Measurements from ENCODE around the gene ZBTB7C.

ZBTB7C gene

DNA sequence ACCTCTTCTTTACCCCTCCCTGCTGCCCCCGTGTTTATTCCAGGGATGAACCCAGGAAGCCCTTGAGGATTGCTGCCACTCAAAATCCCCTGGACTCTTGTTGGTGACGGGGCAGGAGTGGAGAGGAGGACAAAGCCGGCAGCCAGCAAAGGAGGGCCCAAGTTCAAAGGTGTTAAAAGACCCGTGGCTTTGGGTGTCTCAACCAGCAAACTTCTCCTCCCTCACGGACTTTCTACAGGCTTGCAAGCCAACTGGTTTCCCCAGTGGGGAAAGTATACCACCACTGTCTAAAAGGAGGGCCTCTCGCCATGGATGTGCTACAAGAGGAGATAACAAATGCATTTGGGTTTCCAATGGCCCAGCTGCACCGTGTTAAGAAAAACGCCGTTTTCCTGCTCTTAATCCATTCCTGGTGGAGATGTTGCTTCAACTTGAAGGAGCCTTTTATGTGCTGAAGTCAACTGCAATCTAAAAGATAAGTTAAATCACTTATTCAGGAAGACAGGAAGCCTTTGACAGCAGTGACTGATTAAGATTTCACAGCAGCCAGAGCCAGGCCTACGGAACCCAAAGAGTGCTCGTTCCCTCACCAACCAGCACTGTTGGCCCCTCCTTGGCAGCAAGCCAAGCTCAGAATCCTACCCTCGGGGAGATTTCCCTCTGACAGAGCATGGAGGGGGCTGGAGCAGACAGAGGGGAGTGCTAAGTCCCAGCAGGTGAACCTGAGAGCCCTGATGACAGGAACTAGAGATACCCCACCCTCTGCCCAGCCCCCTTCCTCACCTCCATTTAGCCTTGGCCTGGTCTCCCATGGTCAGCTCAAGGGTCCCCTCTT is 57.8 kb downstream of the ZBTB7C start:
- Histone ChIP-seq H3K4me1 (no peaks in the 10 kb centered on the region), H3K27ac (no peak overlapping the region), H3K79me2 (no peaks in the 10 kb centered on the region), H3K36me3 (ENCODE audit: control insufficient read depth, insufficient read depth, low read length) (no peaks in the 10 kb centered on the region), H3K9ac (no peak overlapping the region), H3K4me2 (ENCODE audit: low read length) (no peak overlapping the region), H3K27me3 (ENCODE audit: control insufficient read depth, insufficient read depth, low read length) (no peaks in the 10 kb centered on the region), H3K4me3 (ENCODE audit: low read depth, low read length) (no peak overlapping the region), H2AFZ (no peak overlapping the region), H3K9me3 (ENCODE audit: control insufficient read depth, low read length) (no peaks in the 10 kb centered on the region)
- TF ChIP-seq, protein P1, sequence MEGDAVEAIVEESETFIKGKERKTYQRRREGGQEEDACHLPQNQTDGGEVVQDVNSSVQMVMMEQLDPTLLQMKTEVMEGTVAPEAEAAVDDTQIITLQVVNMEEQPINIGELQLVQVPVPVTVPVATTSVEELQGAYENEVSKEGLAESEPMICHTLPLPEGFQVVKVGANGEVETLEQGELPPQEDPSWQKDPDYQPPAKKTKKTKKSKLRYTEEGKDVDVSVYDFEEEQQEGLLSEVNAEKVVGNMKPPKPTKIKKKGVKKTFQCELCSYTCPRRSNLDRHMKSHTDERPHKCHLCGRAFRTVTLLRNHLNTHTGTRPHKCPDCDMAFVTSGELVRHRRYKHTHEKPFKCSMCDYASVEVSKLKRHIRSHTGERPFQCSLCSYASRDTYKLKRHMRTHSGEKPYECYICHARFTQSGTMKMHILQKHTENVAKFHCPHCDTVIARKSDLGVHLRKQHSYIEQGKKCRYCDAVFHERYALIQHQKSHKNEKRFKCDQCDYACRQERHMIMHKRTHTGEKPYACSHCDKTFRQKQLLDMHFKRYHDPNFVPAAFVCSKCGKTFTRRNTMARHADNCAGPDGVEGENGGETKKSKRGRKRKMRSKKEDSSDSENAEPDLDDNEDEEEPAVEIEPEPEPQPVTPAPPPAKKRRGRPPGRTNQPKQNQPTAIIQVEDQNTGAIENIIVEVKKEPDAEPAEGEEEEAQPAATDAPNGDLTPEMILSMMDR (IDR thresholded peaks at IDR 0.05), result no peak

GRCh38 chr18:48348739-48349138 is 60.4 kb downstream of the ZBTB7C start:
- Histone ChIP-seq H3K27me3 (ENCODE audit: control insufficient read depth, insufficient read depth, low read length) (no peaks in the 10 kb centered on the region), H3K9ac (no peak overlapping the region), H3K4me2 (ENCODE audit: low read length) (no peak overlapping the region), H3K9me3 (ENCODE audit: control insufficient read depth, low read length) (no peaks in the 10 kb centered on the region), H3K36me3 (ENCODE audit: control insufficient read depth, insufficient read depth, low read length) (no peaks in the 10 kb centered on the region), H3K27ac (no peak overlapping the region), H3K79me2 (no peaks in the 10 kb centered on the region), H3K4me3 (ENCODE audit: low read depth, low read length) (no peak overlapping the region), H2AFZ (no peak overlapping the region), H3K4me1 (no peaks in the 10 kb centered on the region)
- TF ChIP-seq, protein P1 (IDR thresholded peaks at IDR 0.05), result no peak

DNA sequence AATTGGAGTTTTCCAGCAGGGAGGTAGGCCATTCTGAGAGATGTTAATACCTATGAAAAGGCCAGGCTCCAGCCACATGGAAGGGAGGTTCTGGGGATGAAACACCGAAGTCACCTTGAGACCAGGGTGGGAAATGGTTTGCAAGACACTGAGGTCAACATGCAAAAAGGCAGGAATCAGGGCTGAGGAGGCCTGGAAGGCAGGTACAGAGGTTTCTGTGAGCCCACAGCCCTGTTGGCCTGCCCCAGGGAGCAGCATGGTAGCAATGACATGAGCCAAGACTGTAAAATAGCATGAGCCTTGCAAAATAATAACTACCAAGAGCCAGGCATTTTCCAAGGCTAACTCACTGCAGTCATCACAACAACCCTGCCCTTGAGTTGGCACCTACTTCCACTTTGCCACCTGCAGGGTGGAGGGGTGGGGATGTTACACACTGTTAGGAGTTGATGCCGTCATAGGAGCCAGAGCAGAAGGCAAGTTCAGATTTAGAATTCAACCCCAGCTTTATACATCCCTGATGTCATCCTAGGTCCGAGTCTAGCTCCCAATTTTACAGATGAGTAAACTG is 61.3 kb downstream of the ZBTB7C start:
- H3K9me3 ChIP-seq (ENCODE audit: control insufficient read depth, low read length), result no peaks in the 10 kb centered on the region
- H3K4me3 ChIP-seq (ENCODE audit: low read depth, low read length), result no peak overlapping the region
- no peak overlapping the region for H3K9ac ChIP-seq
- H3K4me2 ChIP-seq (ENCODE audit: low read length), result no peak overlapping the region
- H3K36me3 ChIP-seq (ENCODE audit: control insufficient read depth, insufficient read depth, low read length), result no peaks in the 10 kb centered on the region
- no peak overlapping the region for H3K27ac ChIP-seq
- TF ChIP-seq, protein P1 (IDR thresholded peaks at IDR 0.05), result no peak
- H3K79me2 ChIP-seq, result no peaks in the 10 kb centered on the region
- H2AFZ ChIP-seq, result no peak overlapping the region
- no peaks in the 10 kb centered on the region for H3K27me3 ChIP-seq (ENCODE audit: control insufficient read depth, insufficient read depth, low read length)
- peaks cover under 1% of the 10 kb centered on the region for H3K4me1 ChIP-seq

DNA sequence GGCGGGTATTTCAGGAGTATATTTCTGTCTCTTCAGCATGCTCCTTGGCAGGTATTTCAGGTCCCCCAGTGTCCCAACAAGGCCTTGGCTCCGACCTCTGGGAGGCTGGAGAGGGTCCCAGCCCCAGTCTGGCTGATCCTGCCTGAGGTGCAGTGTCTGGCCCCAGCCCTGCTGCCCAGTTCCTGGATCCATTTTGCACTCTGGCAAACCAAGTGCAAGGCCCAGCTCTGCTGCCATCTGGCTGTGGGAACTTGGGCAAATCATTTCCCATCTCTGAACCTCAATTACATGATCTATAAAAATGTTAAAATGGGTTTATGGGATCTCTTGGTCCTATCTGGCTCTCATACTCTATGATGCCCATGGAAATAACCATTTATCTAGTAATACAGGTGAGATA is 63.6 kb downstream of the ZBTB7C start:
- TF ChIP-seq, protein P1 (IDR thresholded peaks at IDR 0.05), result no peak
- Histone ChIP-seq H3K27ac (no peak overlapping the region), H3K79me2 (no peaks in the 10 kb centered on the region), H3K36me3 (ENCODE audit: control insufficient read depth, insufficient read depth, low read length) (no peaks in the 10 kb centered on the region), H3K4me1 (peaks cover 2% of the 10 kb centered on the region), H3K27me3 (ENCODE audit: control insufficient read depth, insufficient read depth, low read length) (no peaks in the 10 kb centered on the region), H3K9ac (no peak overlapping the region), H3K9me3 (ENCODE audit: control insufficient read depth, low read length) (no peaks in the 10 kb centered on the region), H3K4me2 (ENCODE audit: low read length) (no peak overlapping the region), H3K4me3 (ENCODE audit: low read depth, low read length) (no peak overlapping the region), H2AFZ (no peak overlapping the region)
